GM19240 (cell line): Measurements from ENCODE around the gene SLC22A17.

Experiments used
- DNase-seq: peaks from one replicate; pipeline ENCODE4 v3.0.0; 2011; ENCODE audit warnings: low spot score; ENCODE audit not compliant: insufficient read length

The SLC22A17 gene

GRCh38 chr14:23382276-23382675 lies 29.6 kb upstream of the SLC22A17 start:
- DNase-seq = no peak

DNA sequence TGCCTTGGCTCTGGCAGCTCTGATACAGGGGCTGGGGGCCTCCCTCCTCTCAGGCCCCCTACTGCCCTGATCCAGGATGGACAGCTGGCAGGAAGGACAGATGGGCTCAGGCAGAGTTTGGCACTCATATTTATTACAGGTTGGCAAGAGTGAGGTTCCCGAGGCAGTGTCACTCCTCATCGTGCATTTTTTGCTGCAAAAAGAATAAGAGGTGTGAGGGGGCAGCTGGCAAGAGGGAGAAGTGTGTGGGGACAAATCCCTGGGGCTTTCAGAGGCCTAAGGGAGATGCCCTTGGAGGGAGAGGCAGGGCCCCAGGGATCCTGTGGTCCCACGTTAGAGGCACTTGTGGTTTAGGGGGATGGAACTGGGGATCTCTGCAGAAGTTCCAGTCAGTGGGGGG lies 29.2 kb upstream of the SLC22A17 start:
- DNase-seq = no peak

DNA sequence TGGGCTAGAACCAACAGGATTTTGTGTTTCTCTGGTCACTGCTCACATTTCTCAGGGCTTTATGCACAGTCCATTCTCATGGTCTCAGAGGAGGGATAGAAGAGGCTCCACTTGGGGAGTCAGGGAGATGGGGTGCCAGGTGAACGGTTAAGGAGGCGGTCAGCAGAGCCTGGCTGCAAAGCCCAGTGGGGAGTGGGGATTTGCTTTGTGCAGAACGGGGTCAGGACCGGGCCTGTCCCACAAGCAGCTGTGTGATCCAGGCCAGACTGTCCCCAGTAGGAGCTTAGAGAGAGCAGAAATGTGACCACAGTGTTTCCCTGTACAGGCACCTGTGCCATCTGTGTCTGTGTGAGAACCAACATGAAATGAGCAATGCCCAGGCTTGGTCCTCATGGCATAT lies 28.3 kb upstream of the SLC22A17 start:
- no peak for DNase-seq

DNA sequence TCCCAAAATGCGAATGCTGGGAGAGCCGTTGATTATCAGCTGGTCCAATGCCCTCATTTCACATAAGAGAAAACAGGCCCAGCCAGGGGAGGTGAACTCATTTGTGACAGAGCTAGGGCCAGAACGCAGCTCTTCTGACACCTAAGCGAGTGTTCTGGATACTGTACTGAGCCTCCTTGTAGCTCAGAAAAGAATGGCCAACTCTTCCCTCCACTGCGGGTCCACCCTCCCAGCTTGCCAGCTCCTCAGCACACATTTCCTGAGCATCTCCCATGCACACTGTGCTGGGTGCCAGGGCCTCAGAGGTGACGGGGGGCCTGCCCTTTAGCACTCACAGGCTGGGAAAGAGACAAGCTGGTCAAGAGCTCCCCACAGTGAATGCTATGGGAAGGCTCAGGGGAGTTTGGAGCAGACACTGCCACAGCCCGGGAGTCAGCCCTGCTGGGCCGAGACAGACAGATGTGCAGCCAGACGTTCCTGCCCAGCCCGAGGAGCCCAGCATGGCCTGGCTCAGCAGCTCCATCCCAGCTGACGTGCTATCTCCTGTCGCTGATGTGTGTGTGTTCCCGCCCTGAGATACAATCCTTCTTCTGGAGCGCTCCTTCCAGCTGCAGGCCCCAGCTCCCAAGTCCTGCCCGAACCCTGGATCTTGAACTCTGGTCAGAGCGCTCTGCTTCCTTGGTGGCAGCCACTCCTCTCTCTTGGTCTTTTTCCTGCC lies 27.7 kb upstream of the SLC22A17 start:
- DNase-seq = no peak

DNA sequence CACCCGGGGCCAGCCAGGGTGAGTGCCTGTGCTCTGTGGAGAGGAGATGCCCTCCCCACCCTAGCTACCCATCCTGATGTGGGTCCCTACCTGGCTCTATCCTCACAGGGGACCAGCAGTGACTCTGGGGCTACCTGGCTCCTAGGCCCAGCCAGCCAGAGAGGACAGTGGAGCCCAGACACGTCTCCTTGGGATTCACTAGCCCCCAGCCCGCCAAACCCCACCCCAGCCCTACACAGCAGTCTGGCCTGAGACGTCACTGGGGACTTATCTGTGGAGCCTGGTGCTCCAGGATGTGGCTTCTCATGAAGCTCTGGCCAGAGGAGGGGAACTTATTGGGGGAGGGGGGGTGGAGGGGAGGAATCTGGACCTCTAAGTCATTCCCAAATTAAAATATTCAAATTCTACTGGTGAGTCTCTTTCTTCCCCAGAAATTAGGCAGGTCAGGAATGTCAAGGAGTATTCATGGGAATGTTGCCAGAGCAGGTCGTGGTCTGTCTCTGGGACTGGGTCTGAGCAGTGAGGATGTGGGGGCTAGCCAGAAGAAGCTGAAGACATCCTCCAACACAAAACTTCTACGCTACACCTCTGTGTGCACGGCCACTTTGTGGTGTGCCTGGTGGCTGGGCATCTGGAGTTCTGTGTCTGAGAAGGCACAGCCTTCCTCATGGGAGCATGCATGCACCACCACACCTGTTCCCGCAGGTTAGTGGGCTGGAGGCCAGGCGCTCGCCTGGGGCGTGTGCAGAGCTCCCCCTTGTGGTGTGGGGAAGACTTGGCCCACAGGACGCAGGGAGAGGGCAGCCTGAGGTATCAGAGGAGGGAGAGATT lies 26.9 kb upstream of the SLC22A17 start:
- peak; percentile 78 for DNase-seq

DNA sequence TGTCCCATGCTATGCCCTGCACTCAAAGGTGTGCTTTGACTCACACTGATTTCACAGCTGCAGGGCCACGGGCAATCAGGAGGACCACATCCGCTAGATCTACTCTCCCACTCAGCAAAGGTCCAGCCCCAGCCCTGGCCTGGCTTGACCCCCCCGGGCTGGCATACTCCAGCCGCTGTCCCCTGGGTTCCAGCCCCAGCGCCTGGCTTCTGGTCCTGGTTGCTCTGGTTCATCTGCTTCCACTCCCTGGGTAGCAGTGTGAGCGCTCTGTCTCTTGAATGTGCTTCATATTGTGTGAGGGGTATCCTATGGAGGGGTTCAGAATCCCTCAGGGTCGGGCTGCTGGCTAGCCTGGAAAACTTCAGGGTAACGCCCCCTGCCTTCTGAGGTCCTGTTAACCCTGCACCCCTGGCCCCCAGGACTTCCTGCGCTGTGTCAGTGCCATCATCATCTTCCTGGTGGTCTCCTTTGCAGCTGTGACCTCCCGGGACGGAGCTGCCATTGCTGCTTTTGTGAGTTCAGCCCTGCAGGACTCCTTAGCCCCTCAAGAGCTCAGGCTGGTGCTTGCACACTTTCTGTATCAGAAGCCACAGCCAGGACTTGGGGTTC lies 26.0 kb upstream of the SLC22A17 start:
- no peak for DNase-seq

DNA sequence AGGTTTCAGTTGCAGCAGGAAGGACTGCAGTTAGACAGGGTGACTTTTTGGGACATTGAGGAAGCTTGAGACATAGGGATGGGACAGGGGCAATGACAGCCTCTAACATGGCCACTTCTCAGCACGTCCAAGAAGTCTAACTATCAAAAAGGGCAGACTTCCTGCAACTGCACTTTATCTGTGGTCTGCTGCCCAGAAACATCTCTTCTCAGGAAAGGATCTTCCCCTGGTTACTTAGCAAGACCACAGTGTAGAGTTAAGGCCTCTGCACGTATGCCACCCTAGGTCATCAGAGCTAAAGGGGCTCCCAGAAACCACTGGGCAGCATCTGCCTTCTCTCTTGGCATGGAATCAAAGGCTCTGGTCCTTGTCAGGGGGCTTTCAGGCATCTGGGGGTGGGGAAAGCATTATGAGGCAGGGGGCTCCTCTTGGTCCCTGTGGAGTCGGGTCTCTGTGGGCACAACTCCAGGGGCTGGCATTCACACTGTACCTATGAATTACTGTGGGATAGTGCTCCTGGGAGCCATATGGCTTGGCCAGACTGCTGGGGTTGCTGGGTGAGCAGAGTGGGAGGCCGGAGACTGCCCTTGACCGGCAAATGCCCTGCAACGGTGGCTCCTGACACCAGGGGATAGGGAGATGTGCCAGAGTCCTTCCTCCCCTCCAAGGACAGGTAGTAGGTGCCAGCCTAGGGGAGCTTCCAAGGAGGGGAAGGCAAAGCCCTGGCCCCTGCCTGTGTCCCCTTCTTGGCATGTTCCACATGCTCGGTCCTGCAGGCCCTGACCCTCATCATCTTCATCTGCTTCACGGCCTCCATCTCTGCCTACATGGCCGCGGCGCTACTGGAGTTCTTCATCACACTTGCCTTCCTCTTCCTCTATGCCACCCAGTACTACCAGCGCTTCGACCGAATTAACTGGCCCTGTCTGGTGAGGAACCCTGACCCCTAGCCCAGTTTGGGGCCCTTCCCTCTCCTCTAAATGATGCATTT lies 25.2 kb upstream of the SLC22A17 start:
- DNase-seq = no peak

GRCh38 chr14:23377198-23377550 lies 24.5 kb upstream of the SLC22A17 start:
- no peak for DNase-seq

GRCh38 chr14:23376482-23377197 lies 24.0 kb upstream of the SLC22A17 start, which contains the start of gene CMTM5:
TSS of gene CMTM5 (plus strand) at chr14:23377046. CDS start at chr14:23377252, 206 bp downstream.
- DNase-seq = no peak

DNA sequence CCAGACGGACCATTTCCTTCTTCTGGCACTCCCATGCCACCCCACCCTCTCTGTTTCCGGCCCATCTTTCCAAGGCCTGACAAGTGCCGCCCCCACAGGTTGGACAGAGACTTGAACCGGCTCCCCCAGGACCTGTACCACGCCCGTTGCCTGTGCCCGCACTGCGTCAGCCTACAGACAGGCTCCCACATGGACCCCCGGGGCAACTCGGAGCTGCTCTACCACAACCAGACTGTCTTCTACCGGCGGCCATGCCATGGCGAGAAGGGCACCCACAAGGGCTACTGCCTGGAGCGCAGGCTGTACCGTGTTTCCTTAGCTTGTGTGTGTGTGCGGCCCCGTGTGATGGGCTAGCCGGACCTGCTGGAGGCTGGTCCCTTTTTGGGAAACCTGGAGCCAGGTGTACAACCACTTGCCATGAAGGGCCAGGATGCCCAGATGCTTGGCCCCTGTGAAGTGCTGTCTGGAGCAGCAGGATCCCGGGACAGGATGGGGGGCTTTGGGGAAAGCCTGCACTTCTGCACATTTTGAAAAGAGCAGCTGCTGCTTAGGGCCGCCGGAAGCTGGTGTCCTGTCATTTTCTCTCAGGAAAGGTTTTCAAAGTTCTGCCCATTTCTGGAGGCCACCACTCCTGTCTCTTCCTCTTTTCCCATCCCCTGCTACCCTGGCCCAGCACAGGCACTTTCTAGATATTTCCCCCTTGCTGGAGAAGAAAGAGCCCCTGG lies 23.0 kb upstream of the SLC22A17 start:
- DNase-seq = no peak

GRCh38 chr14:23373041-23373440 lies 20.4 kb upstream of the SLC22A17 start:
- no peak for DNase-seq

GRCh38 chr14:23372509-23372908 lies 19.8 kb upstream of the SLC22A17 start, which contains the start of gene IL25:
TSS of gene IL25 (plus strand) at chr14:23372809.
- DNase-seq = no peak

GRCh38 chr14:23371865-23372264 lies 19.2 kb upstream of the SLC22A17 start:
- DNase-seq = no peak

- DNase-seq = no peak
Observed at GRCh38 chr14:23370221-23370620, 17.5 kb upstream of the SLC22A17 start.

GRCh38 chr14:23366426-23366921 lies 13.8 kb upstream of the SLC22A17 start:
- no peak for DNase-seq

DNA sequence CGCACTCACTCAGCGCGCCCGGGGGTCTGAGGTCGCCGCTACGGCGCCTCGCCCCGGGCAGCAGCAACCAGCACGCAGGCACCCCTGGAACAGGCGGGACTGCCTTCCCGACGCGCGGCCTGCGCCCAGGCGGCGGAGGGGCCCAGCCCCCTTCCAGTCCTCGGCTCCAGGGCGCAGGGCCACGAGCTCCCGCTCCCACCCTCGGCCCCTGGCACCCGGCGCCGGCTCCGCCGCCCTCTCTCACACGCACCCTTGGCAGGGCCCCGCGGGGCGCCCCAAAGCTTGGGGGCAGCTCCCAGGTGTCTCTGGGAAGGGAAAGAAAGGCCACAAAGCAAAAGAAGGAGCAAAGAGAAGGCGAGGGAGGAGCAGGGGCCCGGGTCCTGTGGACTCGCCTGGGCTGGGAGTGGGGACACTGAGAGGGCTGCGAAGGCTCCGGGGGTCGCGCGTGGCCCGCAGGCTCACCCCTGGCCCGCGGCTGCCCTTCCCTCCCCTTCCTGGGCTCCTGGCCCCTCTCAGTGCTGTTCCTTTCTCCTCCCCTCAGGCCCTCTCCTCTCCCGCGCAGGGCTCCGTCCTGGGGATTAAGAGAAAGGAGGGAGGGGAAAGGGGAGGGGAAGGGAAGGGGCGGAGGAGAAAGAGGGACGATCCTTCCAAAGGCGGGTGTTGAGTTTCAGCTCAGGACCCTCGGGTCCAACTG lies 13.2 kb upstream of the SLC22A17 start:
- no peak for DNase-seq

DNA sequence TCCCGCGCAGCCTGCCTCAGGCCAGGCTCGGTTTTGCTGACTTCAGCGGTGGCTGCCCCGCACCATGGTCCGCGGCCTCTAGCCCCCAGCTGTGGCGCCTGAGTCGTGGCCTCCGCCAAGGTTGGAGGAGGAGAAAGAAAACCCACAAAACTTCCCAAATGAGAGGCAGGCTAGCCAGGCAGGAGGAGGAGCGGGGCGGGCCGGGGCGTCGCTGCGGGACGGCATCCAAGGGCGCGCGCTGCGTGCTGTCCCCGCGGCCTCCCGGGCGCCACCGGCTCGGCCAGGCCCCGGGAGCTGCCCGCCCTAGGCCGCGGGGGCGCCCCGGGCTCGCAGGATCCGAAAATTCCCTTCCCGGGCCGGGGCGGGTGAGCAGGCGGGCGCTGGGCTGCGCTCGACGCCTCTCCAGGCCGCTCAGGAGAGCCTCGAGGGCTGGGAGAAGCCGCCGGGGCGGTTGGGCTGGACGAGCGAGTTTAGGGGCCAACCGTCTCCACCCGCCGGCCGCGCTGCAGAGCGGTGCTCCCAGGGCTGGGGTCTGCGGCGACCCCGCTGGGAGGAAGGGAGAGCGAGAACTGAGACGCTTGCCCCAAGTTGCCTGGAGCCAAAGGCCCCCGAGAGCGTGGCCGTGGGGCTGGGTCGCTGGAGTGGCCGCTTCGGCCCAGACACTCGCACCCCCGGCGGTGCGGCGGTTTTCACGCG lies 12.5 kb upstream of the SLC22A17 start, which contains the start of gene EFS:
TSS of gene EFS (minus strand) at position 137 of the 696 bp plus-strand sequence. CDS start 147 bp downstream, outside the sequence.
- DNase-seq = no peak
